ENCODE measurements around the gene VAV1. TPM values are rescaled to one million over a fixed set of nuclear protein-coding genes. Genes with fewer than 3 reads are reported as not detected.

Gene VAV1
- total and polyA plus RNA-seq, 9 of the 15 experiments (the other 6 are each of a cell fraction or from before 2014, with no cell fraction given): 0.46 to 20.1 (median 11.1) TPM

DNA sequence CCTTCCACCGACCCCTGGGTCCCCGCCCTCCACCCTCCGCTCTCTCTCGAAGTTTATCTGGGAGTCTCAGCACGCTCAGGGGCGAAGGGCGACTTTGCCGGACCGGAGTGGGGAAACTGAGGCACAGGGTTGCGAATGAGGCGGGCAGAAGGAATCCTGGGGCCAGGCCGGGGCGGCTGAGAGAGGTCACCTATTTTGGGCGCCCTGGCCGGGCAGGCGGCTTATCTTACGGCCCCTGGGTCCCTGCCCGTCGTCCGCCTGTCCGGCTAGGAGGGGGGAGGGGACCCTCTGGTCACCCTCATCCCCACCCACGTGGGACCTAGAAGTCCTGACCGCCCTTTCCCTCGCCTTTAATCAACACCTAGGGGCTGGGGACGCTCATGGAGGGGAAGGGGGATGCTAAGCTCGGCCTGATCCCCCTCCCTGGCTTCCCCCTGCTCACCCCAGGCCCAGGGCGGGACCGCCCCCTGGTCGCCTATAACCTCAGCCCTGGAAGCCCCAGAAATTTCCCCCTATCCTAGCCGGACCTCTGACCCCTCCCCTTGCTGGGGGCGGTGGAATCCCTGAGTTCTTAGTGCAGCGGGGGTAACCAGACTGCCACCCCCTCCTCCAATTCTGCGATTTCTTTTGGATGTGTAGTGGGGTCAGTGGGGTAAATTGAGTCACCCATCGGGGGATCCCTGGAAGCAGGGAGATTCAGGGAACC, 32.5 kb upstream of the VAV1 start (continued):
- TF ChIP-seq KDM4B (IDR thresholded peaks at IDR 0.05; ENCODE audit: borderline replicate concordance in 2 of 2, low read depth in 1 of 2) (no peak), ZNF830 (CRISPR knock-in tag; IDR thresholded peaks at IDR 0.05) (no peak; the same call in 1 of the 2 replicates), HDGF (IDR thresholded peaks at IDR 0.05) (no peak), MAZ (CRISPR knock-in tag; conservative IDR thresholded peaks at IDR 0.05 in 1 of 2, IDR thresholded peaks at IDR 0.05 in 1 of 2) (peak; percentile 24 to 46; a peak in 2 of 4 replicates), SMC3 (conservative IDR thresholded peaks at IDR 0.05; ENCODE audit: insufficient read depth, low read depth, low read length) (no peak), ARID2 (IDR thresholded peaks at IDR 0.05) (no peak), SIN3A (IDR thresholded peaks at IDR 0.05; ENCODE audit: borderline replicate concordance in 2 of 2, control insufficient read depth in 1 of 2, low read depth in 2 of 2, low read length in 2 of 2) (peak in 1 of 2 experiments; percentile 60; a peak in 2 of 4 replicates), THRAP3 (IDR thresholded peaks at IDR 0.05; ENCODE audit: borderline replicate concordance) (no peak), ZNF23 (CRISPR knock-in tag; IDR thresholded peaks at IDR 0.05) (no peak), KDM5B (IDR thresholded peaks at IDR 0.05; ENCODE audit: insufficient replicate concordance, low read depth, low read length) (no peak), ZNF778 (CRISPR knock-in tag; IDR thresholded peaks at IDR 0.05) (no peak), POLR3G (IDR thresholded peaks at IDR 0.05; ENCODE audit: extremely low read depth, insufficient read length, insufficient replicate concordance) (no peak), GATA2 (CRISPR knock-in tag; IDR thresholded peaks at IDR 0.05) (peak; percentile 41; the same call in 1 of the 2 replicates), BRCA1 (IDR thresholded peaks at IDR 0.05) (no peak), BRCA1 (CRISPR knock-in tag; IDR thresholded peaks at IDR 0.05) (no peak), KAT7 (CRISPR knock-in tag; IDR thresholded peaks at IDR 0.05; ENCODE audit: borderline replicate concordance) (no peak), NR2C2 (CRISPR knock-in tag; IDR thresholded peaks at IDR 0.05) (no peak), NR2C2 (tag; IDR thresholded peaks at IDR 0.05) (no peak), BMI1 (IDR thresholded peaks at IDR 0.05; ENCODE audit: low read length) (no peak), ETV5 (CRISPR knock-in tag; IDR thresholded peaks at IDR 0.05; ENCODE audit: low read depth) (no peak), ZNF347 (CRISPR knock-in tag; IDR thresholded peaks at IDR 0.05; ENCODE audit: low read depth) (no peak), SAFB (IDR thresholded peaks at IDR 0.05; ENCODE audit: borderline replicate concordance, low read depth, low read length) (no peak), CCNT2 (IDR thresholded peaks at IDR 0.05; ENCODE audit: borderline replicate concordance, extremely low read depth, insufficient read length, low read depth, low read length) (peak; percentile 62)
- TF ChIP-seq, protein P1, sequence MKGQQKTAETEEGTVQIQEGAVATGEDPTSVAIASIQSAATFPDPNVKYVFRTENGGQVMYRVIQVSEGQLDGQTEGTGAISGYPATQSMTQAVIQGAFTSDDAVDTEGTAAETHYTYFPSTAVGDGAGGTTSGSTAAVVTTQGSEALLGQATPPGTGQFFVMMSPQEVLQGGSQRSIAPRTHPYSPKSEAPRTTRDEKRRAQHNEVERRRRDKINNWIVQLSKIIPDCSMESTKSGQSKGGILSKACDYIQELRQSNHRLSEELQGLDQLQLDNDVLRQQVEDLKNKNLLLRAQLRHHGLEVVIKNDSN (CRISPR knock-in tag; IDR thresholded peaks at IDR 0.05): peak; percentile 69
- TF ChIP-seq, protein P2, sequence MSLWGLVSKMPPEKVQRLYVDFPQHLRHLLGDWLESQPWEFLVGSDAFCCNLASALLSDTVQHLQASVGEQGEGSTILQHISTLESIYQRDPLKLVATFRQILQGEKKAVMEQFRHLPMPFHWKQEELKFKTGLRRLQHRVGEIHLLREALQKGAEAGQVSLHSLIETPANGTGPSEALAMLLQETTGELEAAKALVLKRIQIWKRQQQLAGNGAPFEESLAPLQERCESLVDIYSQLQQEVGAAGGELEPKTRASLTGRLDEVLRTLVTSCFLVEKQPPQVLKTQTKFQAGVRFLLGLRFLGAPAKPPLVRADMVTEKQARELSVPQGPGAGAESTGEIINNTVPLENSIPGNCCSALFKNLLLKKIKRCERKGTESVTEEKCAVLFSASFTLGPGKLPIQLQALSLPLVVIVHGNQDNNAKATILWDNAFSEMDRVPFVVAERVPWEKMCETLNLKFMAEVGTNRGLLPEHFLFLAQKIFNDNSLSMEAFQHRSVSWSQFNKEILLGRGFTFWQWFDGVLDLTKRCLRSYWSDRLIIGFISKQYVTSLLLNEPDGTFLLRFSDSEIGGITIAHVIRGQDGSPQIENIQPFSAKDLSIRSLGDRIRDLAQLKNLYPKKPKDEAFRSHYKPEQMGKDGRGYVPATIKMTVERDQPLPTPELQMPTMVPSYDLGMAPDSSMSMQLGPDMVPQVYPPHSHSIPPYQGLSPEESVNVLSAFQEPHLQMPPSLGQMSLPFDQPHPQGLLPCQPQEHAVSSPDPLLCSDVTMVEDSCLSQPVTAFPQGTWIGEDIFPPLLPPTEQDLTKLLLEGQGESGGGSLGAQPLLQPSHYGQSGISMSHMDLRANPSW (CRISPR knock-in tag; IDR thresholded peaks at IDR 0.05): no peak

Measured in K562 (cell line).